HG03342 (cell line): ENCODE data around the gene EPM2AIP1.
A peak's percentile ranks its signal among the peaks of the same experiment; 100 is the strongest.
"Not testable (repeated sequence)": the region's sequence is repeated elsewhere in the genome, so short reads cannot be mapped to it uniquely, and the experiment has no call there.

Source experiments
- ATAC-seq: cut with Tn5 transposase; IDR thresholded peaks from one replicate; pipeline ENCODE4 v1.9.1; 2021; ENCODE audit warnings: mild to moderate bottlenecking, moderate library complexity; ENCODE audit not compliant: unreplicated experiment

Gene EPM2AIP1

DNA sequence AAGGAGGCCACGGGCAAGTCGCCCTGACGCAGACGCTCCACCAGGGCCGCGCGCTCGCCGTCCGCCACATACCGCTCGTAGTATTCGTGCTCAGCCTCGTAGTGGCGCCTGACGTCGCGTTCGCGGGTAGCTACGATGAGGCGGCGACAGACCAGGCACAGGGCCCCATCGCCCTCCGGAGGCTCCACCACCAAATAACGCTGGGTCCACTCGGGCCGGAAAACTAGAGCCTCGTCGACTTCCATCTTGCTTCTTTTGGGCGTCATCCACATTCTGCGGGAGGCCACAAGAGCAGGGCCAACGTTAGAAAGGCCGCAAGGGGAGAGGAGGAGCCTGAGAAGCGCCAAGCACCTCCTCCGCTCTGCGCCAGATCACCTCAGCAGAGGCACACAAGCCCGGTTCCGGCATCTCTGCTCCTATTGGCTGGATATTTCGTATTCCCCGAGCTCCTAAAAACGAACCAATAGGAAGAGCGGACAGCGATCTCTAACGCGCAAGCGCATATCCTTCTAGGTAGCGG, at the start of gene EPM2AIP1:
TSS of gene EPM2AIP1 (minus strand) at position 326 of the 520 bp plus-strand sequence. CDS start at position 272, 54 bp downstream.
- ATAC-seq: peak; percentile 85

GRCh38 chr3:37042712-37043111, 49.8 kb upstream of the EPM2AIP1 start:
- not testable (repeated sequence) for ATAC-seq

DNA sequence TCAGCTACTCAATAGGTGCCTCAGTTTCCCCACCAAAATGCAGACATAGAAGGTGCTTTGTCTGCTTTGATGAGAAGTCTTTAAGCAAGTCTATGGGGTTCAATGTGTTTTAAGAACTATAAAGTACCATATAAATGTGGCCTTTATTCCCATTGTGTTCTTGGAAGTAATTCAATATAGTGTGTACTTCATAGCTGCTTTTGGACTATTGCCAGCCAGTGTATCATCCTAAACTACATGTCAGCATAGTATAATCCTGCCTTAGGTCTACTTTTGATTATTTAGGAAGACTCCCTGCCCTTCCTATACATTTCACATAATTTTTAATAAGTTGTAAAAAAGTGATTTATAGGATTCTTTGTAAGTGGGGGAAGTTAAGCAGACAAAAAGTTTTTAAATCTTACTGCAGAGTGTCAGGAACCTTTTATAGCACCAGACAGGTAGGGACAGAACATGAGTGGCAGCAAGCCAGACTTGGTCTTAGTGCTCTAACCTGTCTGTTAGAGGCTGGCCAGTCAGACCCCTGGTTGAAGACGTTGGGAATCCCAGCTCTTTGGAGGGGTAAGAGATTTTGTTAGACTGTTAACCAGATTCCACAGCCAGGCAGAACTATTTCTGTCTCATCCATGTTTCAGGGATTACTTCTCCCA, 48.7 kb upstream of the EPM2AIP1 start:
- ATAC-seq: no peak

DNA sequence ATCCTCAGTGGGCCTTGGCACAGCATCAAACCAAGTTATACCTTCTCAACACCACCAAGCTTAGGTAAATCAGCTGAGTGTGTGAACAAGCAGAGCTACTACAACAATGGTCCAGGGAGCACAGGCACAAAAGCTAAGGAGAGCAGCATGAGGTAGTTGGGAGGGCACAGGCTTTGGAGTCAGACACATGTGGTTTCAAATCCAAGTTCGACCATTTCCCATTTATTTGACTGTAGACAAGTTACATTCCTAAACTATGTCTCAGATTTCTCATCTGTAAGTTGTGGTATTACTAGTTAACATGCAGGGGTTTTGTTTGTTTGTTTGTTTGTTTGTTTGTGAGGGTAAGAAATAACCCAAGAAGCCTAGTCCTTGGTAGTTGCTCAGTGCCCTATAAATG, 47.3 kb upstream of the EPM2AIP1 start:
- no peak for ATAC-seq

GRCh38 chr3:37039161-37039846, 46.4 kb upstream of the EPM2AIP1 start:
- ATAC-seq: no peak

DNA sequence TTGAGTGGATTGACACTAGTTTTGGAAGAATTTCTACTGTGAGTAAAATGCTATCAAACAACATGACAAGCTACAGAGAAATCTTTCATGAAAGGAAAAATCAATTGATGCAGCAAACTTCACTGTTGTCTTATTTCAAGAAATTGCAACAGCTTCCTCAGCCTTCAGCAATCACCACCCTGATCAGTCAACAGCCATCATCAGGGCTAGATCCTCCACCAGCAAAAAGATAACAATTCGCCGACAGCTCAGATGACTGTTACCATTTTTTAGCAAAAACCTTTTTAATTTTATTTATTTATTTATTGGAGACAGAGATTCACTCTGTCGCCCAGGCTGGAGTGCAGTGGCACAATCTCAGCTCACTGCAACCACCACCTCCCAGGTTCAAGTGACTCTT, 44.4 kb upstream of the EPM2AIP1 start:
- ATAC-seq: no peak

- ATAC-seq: no peak
Observed at GRCh38 chr3:37032961-37033360, 40.0 kb upstream of the EPM2AIP1 start.

DNA sequence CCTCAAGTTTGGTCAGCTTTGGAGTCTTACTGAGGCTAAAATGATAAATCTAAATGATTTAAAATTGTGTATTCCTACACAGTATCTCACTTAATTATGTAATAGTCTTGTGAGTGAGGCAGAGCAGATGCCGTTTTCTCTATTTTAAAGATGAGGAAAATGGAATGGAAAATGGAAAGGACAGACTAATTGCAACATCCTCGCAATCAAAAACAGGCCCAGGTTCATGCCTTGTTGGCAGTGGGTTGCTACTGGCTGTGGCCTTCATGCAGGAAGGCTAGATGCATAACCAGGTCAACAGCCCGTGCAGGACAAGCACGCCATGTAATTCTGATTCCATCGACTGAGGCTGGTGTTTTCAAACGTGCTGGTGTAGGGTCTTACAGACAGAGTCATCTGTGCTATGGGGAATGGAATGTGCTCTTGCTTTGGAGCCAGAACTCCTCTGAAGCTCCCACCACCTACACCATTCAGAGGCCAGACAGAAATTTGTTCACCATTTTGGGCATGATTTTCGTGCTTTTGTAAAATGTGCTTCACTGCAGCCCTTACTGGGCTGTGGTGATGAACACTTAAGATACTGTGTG, 38.3 kb upstream of the EPM2AIP1 start:
- ATAC-seq: no peak

GRCh38 chr3:37030588-37030987, 37.7 kb upstream of the EPM2AIP1 start:
- no peak for ATAC-seq

DNA sequence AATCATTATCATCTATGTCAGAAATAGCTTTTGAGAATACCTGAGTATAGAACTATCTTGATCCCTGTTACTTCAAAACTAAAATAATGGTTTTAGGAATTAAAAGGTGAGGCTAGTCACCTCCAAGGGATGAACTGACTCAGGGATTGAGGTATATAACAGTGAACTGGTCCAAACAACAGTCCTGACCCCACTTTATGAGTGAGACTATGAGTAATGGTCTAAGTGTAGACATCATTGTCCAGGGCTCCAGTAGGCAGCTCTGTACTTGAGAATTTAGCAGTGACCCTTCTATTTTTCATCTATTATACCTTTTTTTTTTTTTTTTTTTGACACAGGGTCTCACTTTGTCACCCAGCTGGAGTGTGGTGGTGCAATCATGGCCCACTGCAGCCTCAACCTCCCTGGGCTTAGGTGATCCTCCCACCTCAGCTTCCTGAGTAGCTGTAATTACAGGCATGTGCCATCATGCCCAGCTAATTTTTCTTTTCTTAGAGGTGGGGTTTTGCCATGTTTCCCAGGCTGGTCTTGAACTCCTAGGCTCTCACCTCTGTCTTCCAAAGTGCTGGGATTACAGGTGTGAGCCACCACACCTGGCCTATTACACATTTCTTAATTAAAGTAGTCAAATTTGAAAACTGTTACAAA, 36.7 kb upstream of the EPM2AIP1 start:
- ATAC-seq: no peak

DNA sequence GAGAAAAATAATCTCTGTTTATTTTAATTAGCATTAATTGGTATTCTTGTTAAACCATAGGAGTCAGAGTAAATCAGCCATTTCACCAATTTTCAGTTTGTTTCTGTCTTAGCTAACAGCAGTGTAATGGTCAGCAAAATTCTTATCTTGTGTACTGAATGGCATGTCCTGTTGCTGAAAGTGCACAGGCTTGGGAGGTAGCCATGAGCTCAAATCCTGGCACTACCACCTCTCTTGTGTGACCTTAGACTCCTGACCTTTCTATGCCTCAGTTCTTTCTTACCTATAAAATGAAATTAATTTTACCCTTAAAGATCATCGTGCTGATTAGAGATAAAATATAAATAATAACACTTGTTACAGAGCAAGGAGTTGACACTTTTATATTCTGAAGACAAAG, 36.2 kb upstream of the EPM2AIP1 start:
- ATAC-seq: no peak

- ATAC-seq: no peak
Observed at GRCh38 chr3:37028329-37028728, 35.4 kb upstream of the EPM2AIP1 start.

GRCh38 chr3:37026851-37027250, 33.9 kb upstream of the EPM2AIP1 start:
- no peak for ATAC-seq

GRCh38 chr3:37025561-37026335, 32.8 kb upstream of the EPM2AIP1 start:
- ATAC-seq: no peak

GRCh38 chr3:37024820-37025405, 32.0 kb upstream of the EPM2AIP1 start:
- no peak for ATAC-seq

GRCh38 chr3:37024092-37024491, 31.2 kb upstream of the EPM2AIP1 start:
- ATAC-seq: no peak

DNA sequence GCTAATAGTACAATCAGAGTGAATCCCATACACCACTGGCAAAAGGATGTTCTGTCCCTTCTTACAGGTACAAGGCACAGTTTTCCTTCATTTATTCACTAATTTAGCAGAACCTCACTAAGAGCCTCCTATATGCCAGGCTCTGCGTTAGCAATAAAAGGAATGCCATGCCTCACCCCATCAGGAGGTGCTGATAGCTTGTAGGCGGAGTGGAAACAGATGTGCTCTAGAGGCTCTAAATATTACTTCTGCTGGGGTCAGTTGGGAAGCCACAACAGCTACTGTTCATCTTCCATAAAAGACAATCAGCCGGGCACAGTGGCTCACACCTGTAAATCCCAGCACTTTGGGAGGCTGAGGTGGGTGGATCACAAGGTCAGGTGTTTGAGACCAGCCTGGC, 24.8 kb upstream of the EPM2AIP1 start:
- no peak for ATAC-seq

DNA sequence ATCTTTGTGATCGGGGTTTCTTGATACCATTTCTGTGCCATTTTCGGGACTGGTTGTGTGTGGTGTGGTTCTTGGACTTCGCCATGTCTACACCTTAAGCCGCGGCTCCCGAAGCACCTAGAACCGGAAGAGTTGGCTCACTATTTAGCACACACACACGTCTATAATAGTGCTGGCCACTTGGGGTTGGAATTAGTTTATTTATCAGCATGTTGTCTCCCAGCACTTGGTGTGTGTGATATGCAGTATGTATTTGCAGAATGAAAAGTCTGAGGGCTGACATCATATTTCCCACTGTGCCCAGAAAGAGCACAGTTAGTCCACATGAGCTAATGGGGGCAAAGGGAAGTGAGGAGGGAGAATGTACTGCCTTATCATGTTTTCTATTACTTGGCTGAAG, 24.0 kb upstream of the EPM2AIP1 start:
- no peak for ATAC-seq

DNA sequence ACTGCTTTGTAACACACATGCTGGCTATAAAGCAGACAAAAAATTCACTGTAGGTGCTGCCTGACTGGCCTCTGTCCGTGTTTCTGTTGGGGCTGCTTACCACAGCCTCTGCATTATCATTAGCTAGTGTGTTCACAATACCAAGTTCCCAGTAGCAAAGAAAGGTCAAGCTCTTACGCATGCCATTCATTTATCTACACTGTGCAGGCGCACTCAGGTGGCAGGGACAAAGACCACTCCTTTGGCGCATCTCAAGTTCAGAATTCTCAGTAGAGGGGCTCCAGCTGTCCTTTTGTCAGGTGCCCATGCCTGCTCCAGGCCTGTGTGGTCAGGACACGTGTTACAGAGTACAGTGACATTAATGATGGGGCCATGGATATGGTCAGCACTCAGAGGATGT, 22.7 kb upstream of the EPM2AIP1 start:
- no peak for ATAC-seq

DNA sequence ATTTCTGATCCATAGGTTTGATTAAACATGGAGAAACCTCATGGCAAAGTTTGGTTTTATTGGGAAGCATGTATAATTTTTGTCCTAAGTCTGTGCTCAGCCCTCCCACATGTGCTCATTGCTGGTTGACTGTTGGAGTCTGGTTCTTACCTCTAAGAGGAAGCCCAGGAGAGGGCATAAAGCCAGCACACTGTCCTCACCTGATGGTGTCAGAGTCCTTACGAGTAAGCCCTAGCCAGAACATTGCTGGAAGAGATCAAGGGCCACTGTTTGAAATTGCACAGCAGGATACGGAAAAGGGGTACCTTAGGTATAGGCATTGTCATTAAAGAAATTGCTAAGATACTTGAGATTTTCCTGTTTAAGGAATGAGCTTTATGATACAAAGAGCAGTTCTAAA, 21.7 kb upstream of the EPM2AIP1 start:
- no peak for ATAC-seq
